Iris pigment epithelial cell (primary cell): ENCODE measurements around the gene SLC4A2.

Experiments
- DNase-seq: peaks from one replicate; pipeline ENCODE4 v3.0.0-alpha.2; 2011; ENCODE audit warnings: low read depth

SLC4A2 gene

DNA sequence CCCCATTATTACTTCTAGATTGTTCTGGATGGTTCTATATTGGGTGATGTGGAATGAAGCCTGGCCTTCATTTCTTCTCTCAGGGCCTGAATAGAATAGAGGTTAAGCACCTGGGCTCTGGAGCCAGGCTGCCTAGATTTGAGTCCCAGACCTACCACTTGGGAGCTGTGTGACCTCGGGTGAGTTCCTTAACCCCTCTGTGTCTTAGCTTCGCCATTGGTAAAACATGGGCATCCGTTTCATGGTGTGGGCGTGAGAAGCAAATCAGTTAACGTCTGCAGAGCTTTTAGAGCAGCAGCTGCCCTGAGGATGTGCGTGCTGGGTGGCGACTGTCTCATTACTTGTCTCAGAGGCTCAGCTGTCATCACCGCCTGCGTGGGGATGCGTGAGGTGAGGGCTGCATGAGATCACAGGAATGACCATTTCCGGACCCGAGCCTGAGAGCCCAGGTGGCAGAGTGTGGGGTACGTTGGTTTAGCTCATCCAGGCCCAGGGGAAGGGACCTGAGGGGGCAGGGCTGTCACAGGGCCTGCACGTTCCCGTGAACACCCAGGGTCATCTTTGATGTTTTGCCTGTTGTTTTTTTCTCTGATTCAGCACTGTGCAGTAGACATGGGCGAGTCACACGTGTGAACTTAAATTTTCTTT is 36.6 kb downstream of the SLC4A2 start:
- no peak for DNase-seq

DNA sequence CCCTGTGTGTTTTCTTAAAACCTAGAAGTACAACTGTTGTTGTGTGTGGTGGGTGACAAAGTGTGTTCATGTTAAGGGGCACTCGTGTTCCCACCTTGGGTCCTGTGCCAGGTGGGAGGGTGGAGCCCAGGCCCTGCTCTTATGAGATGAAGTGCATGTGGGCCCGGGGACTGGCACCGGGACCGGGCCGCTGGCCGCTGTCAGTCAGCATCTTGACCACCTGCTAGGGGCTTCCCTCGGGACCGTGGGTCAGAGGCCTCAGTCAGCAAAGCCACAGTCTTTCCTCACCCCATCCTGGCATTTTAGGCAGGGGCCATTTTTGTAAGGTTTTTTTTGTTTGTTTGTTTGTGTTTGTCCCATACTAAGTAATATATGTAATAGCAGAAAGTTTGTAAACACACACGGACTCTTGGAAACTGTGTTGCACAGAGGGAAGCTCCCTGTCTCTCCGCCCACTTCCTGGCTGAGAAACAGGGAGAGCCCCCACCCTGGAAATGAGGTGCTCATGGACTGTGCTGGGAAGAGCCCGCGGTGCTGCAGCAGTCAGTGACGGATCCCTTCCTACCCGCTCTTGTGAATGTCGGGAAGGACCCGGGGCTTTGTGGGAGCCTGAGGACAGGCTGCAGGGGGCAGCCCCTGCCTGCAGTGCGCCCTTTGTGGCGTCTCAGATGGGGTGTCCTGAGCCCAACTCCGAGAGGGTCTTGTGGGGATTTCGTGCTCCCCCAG is 40.3 kb downstream of the SLC4A2 start:
- no peak for DNase-seq

GRCh38 chr7:151100921-151101320 is 41.5 kb downstream of the SLC4A2 start:
- no peak for DNase-seq

DNA sequence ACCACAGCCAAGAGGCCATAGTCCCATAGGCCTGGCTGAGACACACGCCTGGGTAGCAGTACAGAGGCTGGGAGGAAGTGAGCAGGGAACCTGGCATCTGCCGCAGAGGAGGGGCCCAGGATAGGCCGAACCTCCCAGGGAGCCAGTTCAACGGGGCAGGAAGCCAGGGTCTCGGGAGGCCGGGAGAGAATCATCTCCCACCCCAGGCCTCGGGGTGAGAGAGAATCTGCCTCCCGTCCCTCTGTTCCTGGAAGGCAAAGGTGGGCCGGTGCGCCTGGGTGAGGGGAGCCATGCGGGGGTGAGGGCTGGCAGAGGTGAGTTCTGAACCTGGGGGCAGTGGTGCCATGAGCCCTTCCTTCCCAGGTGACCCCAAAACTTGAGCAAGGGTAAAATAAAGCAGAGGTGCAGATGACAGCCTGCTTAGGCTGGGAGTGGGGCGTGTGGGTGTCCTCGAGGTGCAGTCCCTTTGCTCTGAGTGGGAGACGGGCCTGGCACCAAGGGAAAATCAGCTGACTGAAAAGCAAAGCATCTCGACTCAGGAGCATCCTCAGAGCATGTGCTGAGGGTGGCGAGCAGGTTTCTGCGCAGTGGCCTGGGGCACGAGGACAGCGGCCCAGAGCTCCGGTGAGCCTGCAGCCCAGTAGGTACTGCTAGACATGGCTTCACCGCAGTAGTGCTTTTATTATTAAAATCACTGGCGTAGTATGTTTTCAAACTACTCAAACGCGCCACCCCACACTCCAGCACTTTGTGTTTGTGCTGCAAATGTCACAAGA is 42.4 kb downstream of the SLC4A2 start:
- no peak for DNase-seq

GRCh38 chr7:151102991-151103390 is 43.6 kb downstream of the SLC4A2 start:
- DNase-seq, result no peak

DNA sequence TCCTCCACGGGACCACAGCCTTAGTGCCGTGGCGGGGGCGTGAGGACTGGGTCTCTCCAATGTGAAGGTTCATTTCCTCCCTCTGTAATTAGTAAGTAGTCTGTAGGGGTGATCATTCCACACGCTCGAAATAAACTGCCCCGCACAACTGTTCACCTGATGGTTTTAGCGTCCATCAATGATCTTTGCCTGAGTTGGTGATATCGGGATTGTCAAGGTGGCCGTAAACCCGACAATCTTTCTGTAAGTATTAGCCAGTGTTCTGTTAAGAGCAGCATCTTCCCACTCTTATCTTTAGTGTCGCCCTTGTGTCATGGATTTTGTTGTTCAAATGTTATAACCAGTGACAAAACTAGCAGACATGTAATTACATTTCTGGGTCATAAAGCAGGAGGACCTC is 44.6 kb downstream of the SLC4A2 start:
- no peak for DNase-seq

DNA sequence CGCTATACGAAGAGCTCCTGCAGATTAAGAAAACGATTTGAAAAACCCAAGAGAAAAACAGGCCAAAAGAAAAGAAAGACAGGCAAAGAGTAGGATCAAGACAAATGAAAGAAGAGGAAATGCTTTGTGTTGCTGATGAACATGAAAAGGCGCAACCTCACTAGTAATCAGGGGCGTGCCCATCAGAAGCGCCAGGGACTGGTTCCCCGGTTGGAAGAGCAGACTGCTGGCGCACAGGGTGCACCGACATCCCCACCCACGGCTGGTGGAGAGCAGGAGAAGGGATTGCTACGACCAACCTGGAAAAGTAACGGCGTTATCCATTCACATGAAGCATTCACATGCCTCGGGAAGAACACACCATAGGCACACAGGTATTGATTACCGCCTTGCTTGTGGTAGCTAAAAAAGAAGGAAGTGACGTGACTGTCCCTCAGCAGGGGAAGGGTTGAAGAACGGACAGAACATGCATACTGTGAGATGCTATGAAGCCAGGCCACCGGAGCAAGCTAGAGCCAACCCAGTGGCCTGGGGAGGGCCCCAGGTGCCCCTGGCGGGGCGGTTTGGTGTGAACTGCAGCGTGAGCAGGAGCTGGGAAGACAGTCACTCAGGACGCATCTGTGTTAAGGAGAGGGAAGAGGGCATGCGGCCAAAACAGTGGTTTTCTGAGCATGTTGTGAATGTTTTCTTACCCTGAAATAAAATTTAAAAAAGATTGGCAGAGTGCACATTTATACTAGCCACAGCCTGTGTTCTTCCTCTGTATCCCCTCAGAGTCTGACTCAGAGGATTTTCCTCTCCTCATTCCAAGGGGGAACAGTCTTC is 45.2 kb downstream of the SLC4A2 start:
- DNase-seq, result peak; percentile 92

GRCh38 chr7:151107882-151108281 is 48.5 kb downstream of the SLC4A2 start:
- no peak for DNase-seq

DNA sequence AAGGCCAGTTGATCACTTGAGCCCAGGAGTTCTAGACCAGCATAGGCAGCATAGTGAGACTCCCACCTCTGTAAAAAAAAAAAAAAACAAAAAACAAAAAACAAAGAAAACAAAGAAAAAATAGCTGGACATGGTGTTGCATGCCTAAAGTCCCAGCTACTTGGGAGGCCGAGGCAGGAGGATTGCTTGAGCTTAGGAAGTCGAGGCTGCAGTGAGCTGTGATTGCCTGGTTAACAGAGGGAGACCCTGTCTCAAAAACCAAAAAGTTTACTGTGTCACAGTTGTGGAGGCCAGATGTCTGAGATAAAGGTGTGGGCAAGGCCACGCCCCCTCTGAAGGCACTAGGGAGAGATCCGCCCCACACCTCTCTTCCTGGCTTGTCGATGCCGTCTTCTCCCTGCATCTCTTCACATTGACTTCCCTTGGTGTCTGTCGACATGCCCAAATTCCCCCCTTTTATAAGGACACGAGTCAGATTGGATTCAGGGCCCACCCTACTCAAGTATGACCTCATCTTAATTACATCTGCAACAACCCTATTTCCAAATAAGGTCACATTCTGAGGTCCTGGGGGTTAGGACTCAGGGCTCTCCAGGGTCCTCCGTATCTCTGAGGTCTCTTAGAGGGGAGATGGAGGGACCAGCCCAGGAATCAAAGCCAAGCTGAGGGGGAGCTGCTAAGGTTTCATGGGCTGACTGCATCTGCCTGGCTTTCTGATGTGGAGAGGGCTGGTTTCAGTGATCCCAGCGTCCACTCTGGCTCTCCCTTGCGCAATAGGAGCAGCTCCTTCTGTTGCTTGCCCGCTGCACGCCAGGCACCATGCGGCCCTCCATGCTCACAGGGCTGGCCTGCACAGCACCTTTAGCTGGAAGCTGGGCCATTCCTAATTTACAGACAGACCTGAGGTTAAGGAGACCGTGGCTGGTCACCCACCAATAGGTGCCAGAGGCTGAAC is 50.0 kb downstream of the SLC4A2 start:
- DNase-seq, result peak; percentile 51

DNA sequence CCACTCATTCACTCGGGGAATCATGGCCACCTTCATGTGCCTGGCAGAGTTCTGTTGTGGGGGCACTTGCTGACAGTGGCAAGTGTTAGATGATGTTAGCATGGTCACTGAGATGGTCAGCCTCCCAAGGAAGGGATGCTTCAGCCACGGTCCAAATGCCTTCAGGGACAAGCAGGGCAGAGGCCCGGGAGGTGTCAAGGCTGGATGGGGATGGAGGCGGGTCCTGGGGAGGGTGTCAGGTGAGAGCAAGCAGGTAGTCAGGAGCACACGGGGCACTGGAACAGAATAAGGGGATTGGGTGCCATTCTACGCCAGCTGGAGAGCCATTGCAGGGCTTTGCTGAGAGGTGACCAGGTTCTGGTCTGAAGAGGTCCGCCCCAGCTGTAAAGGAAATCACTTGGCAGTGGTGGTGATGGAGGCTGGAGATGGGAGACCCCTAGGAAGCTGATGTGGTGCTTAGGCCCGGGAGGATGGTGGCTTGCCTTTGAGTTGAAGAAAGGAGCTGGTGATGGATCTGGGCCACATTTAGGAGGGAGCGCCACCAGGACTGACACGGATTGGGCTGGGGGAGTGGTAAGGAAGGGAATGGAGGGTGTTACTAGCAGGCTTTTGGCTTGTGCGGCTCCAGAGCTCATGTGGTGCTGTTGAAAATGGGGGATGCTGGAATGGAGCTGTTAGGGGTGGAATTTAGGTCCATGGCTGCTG is 51.0 kb downstream of the SLC4A2 start:
- no peak for DNase-seq

GRCh38 chr7:151110941-151111645 is 51.7 kb downstream of the SLC4A2 start:
- peak; percentile 67 for DNase-seq

GRCh38 chr7:151113344-151114150 is 54.2 kb downstream of the SLC4A2 start:
- DNase-seq, result peak; percentile 89

DNA sequence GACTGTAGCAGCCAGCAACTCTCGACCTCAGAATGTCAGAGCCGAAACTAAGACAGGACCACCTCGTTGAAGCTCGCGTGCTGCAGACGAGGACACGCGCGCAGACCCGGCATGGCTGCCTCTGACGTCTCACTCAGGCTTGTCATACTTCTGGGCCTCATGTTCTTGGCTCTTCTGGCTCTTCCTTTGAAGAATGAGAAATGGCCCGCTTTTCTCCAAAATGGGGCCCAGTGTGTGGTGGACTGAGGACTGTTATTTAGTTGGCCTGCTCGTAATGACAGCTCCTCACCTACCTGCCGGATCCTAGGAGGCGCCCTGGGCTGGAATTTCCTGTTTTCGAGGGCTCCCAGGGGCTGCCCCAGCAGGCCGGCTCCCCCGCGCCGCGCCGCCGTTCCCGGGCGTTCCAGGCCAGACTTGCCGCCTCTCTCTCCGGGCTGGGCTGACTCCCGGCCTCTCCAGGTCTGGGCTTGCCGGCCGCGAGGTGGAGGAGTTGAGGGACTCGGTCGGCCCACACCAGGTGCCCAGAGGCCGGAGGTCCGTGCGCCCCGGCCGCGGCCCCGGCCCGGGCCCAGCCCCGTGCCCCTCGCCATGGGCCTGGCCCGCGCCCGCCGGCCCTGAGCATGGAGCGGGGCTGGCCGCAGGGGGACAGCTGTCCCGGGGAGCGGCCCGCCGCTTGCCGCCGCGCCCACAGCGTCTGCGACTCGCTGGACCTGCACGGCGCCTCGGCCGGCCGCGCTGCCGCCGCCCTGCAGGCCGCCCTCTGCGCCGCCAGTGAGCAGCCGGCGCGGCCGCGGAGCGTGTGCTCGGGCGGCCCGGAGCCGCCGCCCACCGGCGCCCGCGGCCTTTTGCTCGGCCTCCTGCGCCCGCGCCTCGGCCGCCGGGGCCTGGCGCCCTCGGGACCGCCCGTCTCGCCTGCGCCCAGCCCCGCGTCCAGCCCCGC is 55.0 kb downstream of the SLC4A2 start:
- peak; percentile 36 for DNase-seq

DNA sequence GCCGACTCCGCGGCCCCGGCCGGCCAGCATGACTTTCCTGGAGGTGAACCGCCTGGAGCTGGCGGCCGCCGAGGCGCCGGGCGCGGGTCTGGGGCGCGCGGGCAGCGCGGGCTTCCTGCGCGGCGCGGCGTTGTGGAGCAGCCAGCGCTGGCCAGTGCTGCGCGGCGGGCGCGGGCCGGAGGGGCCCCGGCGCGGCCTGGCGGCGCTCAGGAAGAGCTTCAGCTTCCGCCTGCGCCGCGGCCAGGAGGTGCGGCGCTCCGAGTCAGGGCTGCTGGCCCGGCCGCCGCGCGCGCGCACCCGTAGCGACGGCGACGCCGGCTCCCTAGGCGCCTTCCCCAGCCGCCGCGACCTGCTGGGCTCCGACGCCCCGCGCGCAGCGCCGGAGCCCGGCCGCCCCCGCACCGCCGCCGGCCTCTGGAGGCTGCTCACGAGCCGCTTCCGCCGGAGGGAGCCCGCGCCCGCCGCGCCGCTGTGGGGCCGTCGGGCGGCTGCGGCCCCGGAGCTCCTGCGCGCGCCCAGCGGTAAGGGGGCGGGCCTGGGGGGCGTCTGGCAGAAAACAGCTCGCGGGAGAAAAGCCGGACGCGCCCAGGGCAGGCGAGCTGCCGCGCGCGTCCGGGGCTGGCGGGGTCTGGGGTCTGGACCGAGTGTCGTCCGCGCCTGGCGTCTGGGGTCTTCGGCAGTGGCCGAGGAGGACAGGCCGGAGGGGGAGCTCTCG is 55.9 kb downstream of the SLC4A2 start:
- DNase-seq, result peak; percentile 46

GRCh38 chr7:151115836-151116418 is 56.5 kb downstream of the SLC4A2 start:
- DNase-seq, result peak; percentile 16

DNA sequence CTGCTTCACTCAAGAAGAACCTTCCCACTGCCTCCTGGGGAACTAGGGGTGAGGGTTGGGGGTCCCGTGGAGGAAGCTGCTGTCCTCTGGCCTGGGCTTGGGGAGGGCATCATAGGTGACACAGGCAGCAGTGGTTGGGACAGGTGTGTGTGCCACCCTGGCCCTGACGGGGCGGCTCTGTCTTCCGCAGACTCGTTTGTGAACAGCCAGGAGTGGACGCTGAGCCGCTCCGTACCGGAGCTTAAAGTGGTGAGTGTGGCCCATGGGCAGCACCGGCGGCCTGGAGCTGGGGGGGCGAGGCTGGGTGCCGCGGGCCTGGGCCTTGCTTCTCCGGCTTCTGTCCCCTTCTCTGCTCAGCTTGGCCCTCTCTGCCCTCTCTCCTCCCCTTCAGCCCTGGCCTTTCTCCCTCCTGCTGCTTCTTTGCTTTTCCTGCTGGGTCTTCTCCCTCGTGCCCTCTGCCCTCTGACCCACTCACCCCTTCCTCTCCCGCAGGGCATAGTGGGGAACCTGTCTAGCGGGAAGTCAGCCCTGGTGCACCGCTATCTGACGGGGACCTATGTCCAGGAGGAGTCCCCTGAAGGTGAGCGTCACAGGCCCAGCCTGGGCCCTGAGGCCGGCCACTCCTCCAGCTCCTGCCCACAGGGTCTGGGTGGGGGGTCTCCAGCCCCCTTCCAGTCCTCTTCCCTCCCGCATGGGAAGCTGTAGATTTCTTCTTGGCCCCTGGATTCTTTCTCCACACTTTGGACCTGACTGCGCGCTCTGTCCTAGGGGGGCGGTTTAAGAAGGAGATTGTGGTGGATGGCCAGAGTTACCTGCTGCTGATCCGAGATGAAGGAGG is 57.4 kb downstream of the SLC4A2 start:
- no peak for DNase-seq
